ENCODE data around the gene UPF1. TPM values are rescaled to one million over a fixed set of nuclear protein-coding genes. Genes with fewer than 3 reads are reported as not detected.

Gene UPF1
- total RNA-seq, 4 donors from 2014 or later, result 84.2 to 153 (median 91.9) TPM

- H3K4me1 ChIP-seq, result peaks cover 27 to 60% (median 46%) of the 10 kb centered on the region in 4 donors
- in situ Hi-C loops (cut with MboI; ENCODE audit: low pct_ligation_motif_present in 1 of 4, low pct_unique_long_range_greater_than_20kb in 1 of 4, low sequenced_read_pairs in 3 of 4) (loop anchor here in 3 of 4 donors (10.0 to 25.0 kb wide), 3 partner anchors 250 to 383 kb away; partner anchors contain the start of gene REX1BD (in 2 of the 3)), intact Hi-C loops (cut with DNase I; ENCODE audit: low total_unique reads) (loop anchor here (5.0 kb wide), 1 partner anchor 253 kb away; no protein-coding TSS in a partner anchor)
- WGBS, 2 donors (ENCODE audit: low coverage in 1 of 2), result 93% methylated on average over 8 of the region's 8 CpGs; no CpG with 5 or more reads in 1 of the 2 donors
- peaks cover 0 to 7% (median 0%) of the 10 kb centered on the region in 4 donors for H3K36me3 ChIP-seq
- no peaks in the 10 kb centered on the region for H3K9me3 ChIP-seq
- H3K27ac ChIP-seq, result no peak overlapping the region
- DNase-seq, result no peak
- H3K4me3 ChIP-seq, result no peak overlapping the region
- TF ChIP-seq EP300 (IDR thresholded peaks at IDR 0.05; ENCODE audit: low read depth) (no peak), POLR2AphosphoS5 (IDR thresholded peaks at IDR 0.05) (no peak), POLR2A (IDR thresholded peaks at IDR 0.05) (no peak)
- TF ChIP-seq, protein P1, sequence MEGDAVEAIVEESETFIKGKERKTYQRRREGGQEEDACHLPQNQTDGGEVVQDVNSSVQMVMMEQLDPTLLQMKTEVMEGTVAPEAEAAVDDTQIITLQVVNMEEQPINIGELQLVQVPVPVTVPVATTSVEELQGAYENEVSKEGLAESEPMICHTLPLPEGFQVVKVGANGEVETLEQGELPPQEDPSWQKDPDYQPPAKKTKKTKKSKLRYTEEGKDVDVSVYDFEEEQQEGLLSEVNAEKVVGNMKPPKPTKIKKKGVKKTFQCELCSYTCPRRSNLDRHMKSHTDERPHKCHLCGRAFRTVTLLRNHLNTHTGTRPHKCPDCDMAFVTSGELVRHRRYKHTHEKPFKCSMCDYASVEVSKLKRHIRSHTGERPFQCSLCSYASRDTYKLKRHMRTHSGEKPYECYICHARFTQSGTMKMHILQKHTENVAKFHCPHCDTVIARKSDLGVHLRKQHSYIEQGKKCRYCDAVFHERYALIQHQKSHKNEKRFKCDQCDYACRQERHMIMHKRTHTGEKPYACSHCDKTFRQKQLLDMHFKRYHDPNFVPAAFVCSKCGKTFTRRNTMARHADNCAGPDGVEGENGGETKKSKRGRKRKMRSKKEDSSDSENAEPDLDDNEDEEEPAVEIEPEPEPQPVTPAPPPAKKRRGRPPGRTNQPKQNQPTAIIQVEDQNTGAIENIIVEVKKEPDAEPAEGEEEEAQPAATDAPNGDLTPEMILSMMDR (IDR thresholded peaks at IDR 0.05), result no peak
- no peaks in the 10 kb centered on the region for H3K27me3 ChIP-seq
These were observed 13.1 kb downstream of the UPF1 start for GRCh38 chr19:18844806-18845329.

DNA sequence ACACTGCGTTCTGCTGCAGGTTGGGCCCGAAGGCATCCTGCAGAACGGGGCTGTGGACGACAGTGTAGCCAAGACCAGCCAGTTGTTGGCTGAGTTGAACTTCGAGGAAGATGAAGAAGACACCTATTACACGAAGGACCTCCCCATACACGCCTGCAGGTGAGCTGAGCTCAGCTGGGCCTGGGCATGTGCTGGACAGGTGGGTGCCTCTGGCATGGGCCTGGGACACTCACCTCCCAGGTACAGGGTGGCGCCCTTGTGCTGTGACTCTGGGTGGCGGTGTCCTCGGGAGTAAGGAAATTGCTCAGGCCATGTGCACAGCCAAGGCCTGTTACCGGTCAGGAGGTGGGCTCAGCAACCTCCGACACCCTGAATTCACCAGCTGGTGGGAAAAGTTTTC is 14.2 kb downstream of the UPF1 start:
- H3K36me3 ChIP-seq, result peaks cover 0 to 11% (median 3%) of the 10 kb centered on the region in 4 donors
- in situ Hi-C loops (cut with MboI; ENCODE audit: low pct_ligation_motif_present in 1 of 4, low pct_unique_long_range_greater_than_20kb in 1 of 4, low sequenced_read_pairs in 3 of 4) (loop anchor here in 3 of 4 donors (10.0 to 25.0 kb wide), 3 partner anchors 251 to 384 kb away; partner anchors contain the start of gene REX1BD (in 2 of the 3)), intact Hi-C loops (cut with DNase I; ENCODE audit: low total_unique reads) (loop anchor here (5.0 kb wide), 1 partner anchor 254 kb away; no protein-coding TSS in a partner anchor)
- WGBS, 2 donors (ENCODE audit: low coverage in 1 of 2), result 81% methylated on average over 11 of the region's 12 CpGs; no CpG with 5 or more reads in 1 of the 2 donors
- no peak for DNase-seq
- H3K27me3 ChIP-seq, result no peaks in the 10 kb centered on the region
- no peak overlapping the region for H3K4me3 ChIP-seq
- no peak overlapping the region for H3K27ac ChIP-seq
- peaks cover 20 to 55% (median 42%) of the 10 kb centered on the region in 4 donors for H3K4me1 ChIP-seq
- TF ChIP-seq POLR2AphosphoS5 (IDR thresholded peaks at IDR 0.05) (no peak), POLR2A (IDR thresholded peaks at IDR 0.05) (no peak), EP300 (IDR thresholded peaks at IDR 0.05; ENCODE audit: low read depth) (no peak)
- TF ChIP-seq, protein P1 (IDR thresholded peaks at IDR 0.05), result no peak
- H3K9me3 ChIP-seq, result no peaks in the 10 kb centered on the region

DNA sequence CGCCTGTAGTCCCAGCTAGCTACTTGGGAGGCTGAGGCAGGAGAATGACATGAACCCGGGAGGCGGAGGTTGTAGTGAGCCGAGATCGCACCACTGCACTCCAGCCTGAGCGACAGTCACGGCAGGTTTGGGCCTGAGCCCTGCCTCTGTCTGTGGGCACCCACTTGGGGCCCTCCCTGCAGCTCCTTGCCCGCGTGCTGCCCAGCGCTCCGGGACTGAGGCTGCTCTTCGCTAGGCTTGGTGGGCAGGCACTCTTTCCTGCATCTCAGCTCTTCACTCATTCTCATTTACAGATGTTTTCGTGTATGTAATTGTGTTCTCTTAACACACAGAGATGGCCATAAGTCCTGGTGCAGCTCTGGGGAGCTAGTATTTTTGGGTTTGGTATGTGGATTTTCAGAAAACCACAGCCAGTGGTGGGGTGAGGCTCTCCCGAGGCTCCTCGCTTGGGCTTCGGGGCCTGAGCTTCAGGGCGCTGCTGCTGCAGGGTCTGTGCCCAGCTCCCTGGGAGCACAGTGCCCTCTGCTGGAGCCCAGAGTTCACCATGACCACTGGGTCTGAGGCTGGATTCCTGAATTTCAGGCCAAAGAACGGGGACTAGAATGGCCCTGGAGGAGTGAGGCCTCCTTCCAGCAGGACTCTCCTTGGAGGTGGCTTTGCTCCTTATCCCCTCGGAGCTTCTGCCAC is 15.2 kb downstream of the UPF1 start:
- TF ChIP-seq POLR2A (IDR thresholded peaks at IDR 0.05) (no peak), EP300 (IDR thresholded peaks at IDR 0.05; ENCODE audit: low read depth) (no peak), POLR2AphosphoS5 (IDR thresholded peaks at IDR 0.05) (no peak)
- TF ChIP-seq, protein P1 (IDR thresholded peaks at IDR 0.05), result peak; percentile 68 to 82 (median 77)
- no peaks in the 10 kb centered on the region for H3K9me3 ChIP-seq
- in situ Hi-C loops (cut with MboI; ENCODE audit: low pct_ligation_motif_present in 1 of 4, low pct_unique_long_range_greater_than_20kb in 1 of 4, low sequenced_read_pairs in 3 of 4) (loop anchor here in 3 of 4 donors (10.0 to 25.0 kb wide), 3 partner anchors 252 to 385 kb away; partner anchors contain the start of gene REX1BD (in 2 of the 3)), intact Hi-C loops (cut with DNase I; ENCODE audit: low total_unique reads) (loop anchor here (5.0 kb wide), 1 partner anchor 255 kb away; no protein-coding TSS in a partner anchor)
- H3K36me3 ChIP-seq, result peaks cover 0 to 20% (median 8%) of the 10 kb centered on the region in 4 donors
- H3K4me1 ChIP-seq, result peaks cover 20 to 50% (median 40%) of the 10 kb centered on the region in 4 donors
- 55% methylated on average over 18 of the region's 19 CpGs; no CpG with 5 or more reads in 1 of the 2 donors for WGBS, 2 donors (ENCODE audit: low coverage in 1 of 2)
- H3K4me3 ChIP-seq, result no peak overlapping the region
- peak overlapping the region; percentile 39 to 78 (median 69) for H3K27ac ChIP-seq
- no peaks in the 10 kb centered on the region for H3K27me3 ChIP-seq
- peak; percentile 80 for DNase-seq

Data from transverse colon (tissue), 4 donors.